ENCODE measurements around the gene GALNT10.

The GALNT10 gene

GRCh38 chr5:154248691-154249090, 58.2 kb downstream of the GALNT10 start:
- H3K4me3 ChIP-seq (replicated peaks; ENCODE audit: low read depth, low read length), result no peak overlapping the region
- no peak for DNase-seq (ENCODE audit: extremely low read depth, insufficient read length)
- H3K36me3 ChIP-seq (ENCODE audit: control insufficient read depth, insufficient read depth, low read length), result no peaks in the 10 kb centered on the region; the same call in 1 of the 2 replicates
- TF ChIP-seq CTCF (IDR thresholded peaks at IDR 0.05; ENCODE audit: insufficient read depth, low read length, poor library complexity, severe bottlenecking), result no peak
- no peaks in the 10 kb centered on the region for H3K27me3 ChIP-seq (replicated peaks; ENCODE audit: control insufficient read depth, insufficient read depth, low read length)

- Histone ChIP-seq H3K36me3 (ENCODE audit: control insufficient read depth, insufficient read depth, low read length) (no peaks in the 10 kb centered on the region; the same call in 1 of the 2 replicates), H3K4me3 (replicated peaks; ENCODE audit: low read depth, low read length) (no peak overlapping the region), H3K27me3 (replicated peaks; ENCODE audit: control insufficient read depth, insufficient read depth, low read length) (no peaks in the 10 kb centered on the region)
- DNase-seq (ENCODE audit: extremely low read depth, insufficient read length), result no peak
- no peak for TF ChIP-seq CTCF (IDR thresholded peaks at IDR 0.05; ENCODE audit: insufficient read depth, low read length, poor library complexity, severe bottlenecking)
Observed at GRCh38 chr5:154249826-154250225, 59.3 kb downstream of the GALNT10 start.

GRCh38 chr5:154251529-154251928, 61.0 kb downstream of the GALNT10 start:
- DNase-seq (ENCODE audit: extremely low read depth, insufficient read length), result no peak
- no peaks in the 10 kb centered on the region for H3K27me3 ChIP-seq (replicated peaks; ENCODE audit: control insufficient read depth, insufficient read depth, low read length)
- no peak overlapping the region for H3K4me3 ChIP-seq (replicated peaks; ENCODE audit: low read depth, low read length)
- no peak for TF ChIP-seq CTCF (IDR thresholded peaks at IDR 0.05; ENCODE audit: insufficient read depth, low read length, poor library complexity, severe bottlenecking)
- no peaks in the 10 kb centered on the region for H3K36me3 ChIP-seq (ENCODE audit: control insufficient read depth, insufficient read depth, low read length)

GRCh38 chr5:154253807-154254206, 63.3 kb downstream of the GALNT10 start:
- no peaks in the 10 kb centered on the region for H3K27me3 ChIP-seq (replicated peaks; ENCODE audit: control insufficient read depth, insufficient read depth, low read length)
- no peaks in the 10 kb centered on the region; the same call in 1 of the 2 replicates for H3K36me3 ChIP-seq (ENCODE audit: control insufficient read depth, insufficient read depth, low read length)
- no peak overlapping the region for H3K4me3 ChIP-seq (replicated peaks; ENCODE audit: low read depth, low read length)
- no peak for TF ChIP-seq CTCF (IDR thresholded peaks at IDR 0.05; ENCODE audit: insufficient read depth, low read length, poor library complexity, severe bottlenecking)
- DNase-seq (ENCODE audit: extremely low read depth, insufficient read length), result no peak

GRCh38 chr5:154254896-154255295, 64.4 kb downstream of the GALNT10 start:
- H3K36me3 ChIP-seq (ENCODE audit: control insufficient read depth, insufficient read depth, low read length), result no peaks in the 10 kb centered on the region; the same call in none of the 2 replicates
- no peak for TF ChIP-seq CTCF (IDR thresholded peaks at IDR 0.05; ENCODE audit: insufficient read depth, low read length, poor library complexity, severe bottlenecking)

GRCh38 chr5:154257046-154257445, 66.5 kb downstream of the GALNT10 start:
- no peak for DNase-seq (ENCODE audit: extremely low read depth, insufficient read length)
- Histone ChIP-seq H3K4me3 (replicated peaks; ENCODE audit: low read depth, low read length) (no peak overlapping the region), H3K36me3 (ENCODE audit: control insufficient read depth, insufficient read depth, low read length) (peaks cover 1% of the 10 kb centered on the region), H3K27me3 (replicated peaks; ENCODE audit: control insufficient read depth, insufficient read depth, low read length) (no peaks in the 10 kb centered on the region)
- TF ChIP-seq CTCF (IDR thresholded peaks at IDR 0.05; ENCODE audit: insufficient read depth, low read length, poor library complexity, severe bottlenecking), result no peak

More at GRCh38 chr5:154254896-154255295, 64.4 kb downstream of the GALNT10 start:
- Histone ChIP-seq H3K4me3 (replicated peaks; ENCODE audit: low read depth, low read length) (no peak overlapping the region), H3K27me3 (replicated peaks; ENCODE audit: control insufficient read depth, insufficient read depth, low read length) (no peaks in the 10 kb centered on the region)
- no peak for DNase-seq (ENCODE audit: extremely low read depth, insufficient read length)

All from GM06990 (cell line).